Testis (tissue), 3 donors: ENCODE results near the gene UBE2U. TPM values are rescaled to one million over a fixed set of nuclear protein-coding genes. Genes with fewer than 3 reads are reported as not detected.

Experiments used
- DNase-seq: peaks from one replicate; pipeline ENCODE4 v3.0.0-alpha.2; 2019
- H3K27ac ChIP-seq, 2 donors: fragments of 200-600 bp; sonication (generic); one replicate each; pipeline ENCODE4 v1.5.1; 2019
- H3K27me3 ChIP-seq: fragments of 200-600 bp; sonication (generic); one replicate; pipeline ENCODE4 v1.5.1; 2019
- H3K36me3 ChIP-seq: fragments of 200-600 bp; sonication (generic); one replicate; pipeline ENCODE4 v1.5.1; 2017; ENCODE audit warnings: low read depth; ENCODE audit errors: missing control alignments
- H3K4me1 ChIP-seq: fragments of 200-600 bp; sonication (generic); one replicate; pipeline ENCODE4 v1.5.1; 2019
- H3K4me3 ChIP-seq, 2 donors: fragments of 200-600 bp; sonication (generic); one replicate each; pipeline ENCODE4 v1.5.1; 2017 to 2019
- H3K9me3 ChIP-seq: fragments of 200-600 bp; sonication (generic); one replicate; pipeline ENCODE4 v1.5.1; 2017
- CTCF ChIP-seq, 3 experiments: fragments of 450-650 bp in 2 of 3; fragments of 200-600 bp in 1 of 3; sonication (generic) in 1 of 3; IDR thresholded peaks; one replicate each; pipeline ENCODE4 v1.5.1; 2016 to 2019; ENCODE audit warnings: antibody characterized with exemption in 3 of 3, mild to moderate bottlenecking in 2 of 3, moderate library complexity in 1 of 3
- POLR2A ChIP-seq: fragments of 450-650 bp; IDR thresholded peaks from one replicate; pipeline ENCODE4 v1.6.1; 2017; ENCODE audit warnings: antibody characterized with exemption, mild to moderate bottlenecking, moderate library complexity
- WGBS, 2 donors: methylation state at CpG; one replicate each; pipeline ENCODE4 v1.1.5; 2018; 5-methylcytosine and 5-hydroxymethylcytosine counted together
- intact Hi-C: fragments of 100-400 bp; cut with DNase I; formaldehyde crosslinking; loops from one replicate; pipeline ENCODE4 v1.15.1; 2023; ENCODE audit warnings: low total_unique reads
- polyA plus RNA-seq: library from polyadenylated mRNA; stranded (reverse); fragments of 350-450 nt; fragmentation: Illumina TruSeq; extraction: RNeasy Lipid Tissue Mini Kit (QIAGEN cat#74804); gene quantifications from one replicate; pipeline ENCODE4 v1.2.3, GENCODE V29; 2014; ENCODE audit warnings: low read depth, low replicate concordance; ENCODE audit not compliant: insufficient read depth
- total RNA-seq, 2 donors: library from RNA; depleted of rRNA; stranded (reverse); fragments of >200 nt; gene quantifications; one replicate each; pipeline ENCODE4 v1.2.3, GENCODE V29; 2016

Gene UBE2U
- total and polyA plus RNA-seq, 3 donors from 2014 or later = 16.9 to 72.2 (median 31.6) TPM

- intact Hi-C loops = no loop called here
- H3K9me3 ChIP-seq = no peaks in the 10 kb centered on the region
- no peaks in the 10 kb centered on the region for H3K27me3 ChIP-seq
- no peak for TF ChIP-seq POLR2A
- TF ChIP-seq CTCF (IDR thresholded peaks at IDR 0.05) = no peak
- peaks cover 6% of the 10 kb centered on the region for H3K4me1 ChIP-seq
- 76 to 100% methylated on average over 1 of the region's 1 CpG for WGBS, 2 donors
- H3K27ac ChIP-seq = no peak overlapping the region
- H3K36me3 ChIP-seq = no peaks in the 10 kb centered on the region
- DNase-seq = no peak
- no peak overlapping the region for H3K4me3 ChIP-seq
These were observed 32.2 kb upstream of the UBE2U start for GRCh38 chr1:64171246-64171645.

DNA sequence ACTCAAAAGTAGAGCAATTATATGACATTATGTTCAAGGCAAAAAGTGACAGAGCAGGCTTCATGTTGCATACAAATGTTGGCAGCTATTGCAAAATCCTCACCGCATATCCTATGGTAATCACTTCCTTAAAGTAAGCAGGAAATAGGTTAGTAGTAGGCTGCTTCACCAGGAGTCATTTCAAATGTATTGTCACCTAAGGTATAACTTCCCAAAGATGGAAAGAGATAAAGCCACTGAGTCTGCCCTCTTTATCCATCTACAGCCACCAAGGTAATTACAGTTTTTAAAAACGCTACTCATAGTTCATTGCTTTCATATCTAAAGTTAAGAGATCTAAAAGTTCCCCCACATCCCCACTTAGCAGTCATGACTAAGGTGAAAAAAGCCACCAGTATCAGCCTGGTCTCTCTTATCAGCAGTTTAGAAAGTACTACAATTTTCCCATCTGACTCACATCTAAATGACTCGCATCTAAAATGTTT is 31.6 kb upstream of the UBE2U start:
- intact Hi-C loops = no loop called here
- H3K27ac ChIP-seq = no peak overlapping the region
- no peaks in the 10 kb centered on the region for H3K27me3 ChIP-seq

DNA sequence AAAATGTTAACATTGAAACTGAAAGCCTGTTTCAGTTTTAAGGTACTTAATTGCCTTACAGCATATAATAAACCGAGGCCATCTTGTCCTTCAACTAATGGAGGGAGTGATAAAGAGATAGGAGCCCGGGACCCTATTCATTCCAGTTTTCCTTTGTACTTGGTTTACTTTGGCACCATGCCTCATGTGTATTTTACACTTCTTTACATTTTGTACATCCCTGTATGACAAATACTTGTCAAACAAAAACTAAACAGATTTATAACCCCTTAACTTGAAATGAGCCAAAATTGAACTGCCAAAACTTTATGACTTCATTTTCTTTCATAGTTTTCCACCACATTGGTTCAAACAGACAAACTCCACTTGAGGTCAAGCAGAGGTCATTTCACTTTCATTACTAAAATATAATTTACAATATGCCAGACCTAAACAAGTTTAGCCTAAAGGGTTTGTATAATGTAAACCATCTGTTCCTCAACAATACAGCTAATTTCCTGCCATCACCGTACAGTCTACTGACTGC is 30.9 kb upstream of the UBE2U start:
- H3K9me3 ChIP-seq = no peaks in the 10 kb centered on the region
- WGBS, 2 donors = 43 to 51% methylated on average over 3 of the region's 3 CpGs
- H3K27ac ChIP-seq = no peak overlapping the region
- H3K36me3 ChIP-seq = no peaks in the 10 kb centered on the region
- peaks cover 6% of the 10 kb centered on the region for H3K4me1 ChIP-seq
- intact Hi-C loops = no loop called here
- no peak overlapping the region for H3K4me3 ChIP-seq
- TF ChIP-seq CTCF (IDR thresholded peaks at IDR 0.05) = no peak
- no peak for TF ChIP-seq POLR2A
- no peak for DNase-seq
- H3K27me3 ChIP-seq = no peaks in the 10 kb centered on the region

More for the DNA sequence above, 31.6 kb upstream of the UBE2U start:
- peaks cover 6% of the 10 kb centered on the region for H3K4me1 ChIP-seq
- DNase-seq = no peak
- TF ChIP-seq POLR2A (no peak), CTCF (IDR thresholded peaks at IDR 0.05) (no peak)
- no peak overlapping the region for H3K4me3 ChIP-seq
- no peaks in the 10 kb centered on the region for H3K36me3 ChIP-seq
- 39 to 58% methylated on average over 3 of the region's 3 CpGs for WGBS, 2 donors
- no peaks in the 10 kb centered on the region for H3K9me3 ChIP-seq

- H3K4me3 ChIP-seq = no peak overlapping the region
- DNase-seq = no peak
- WGBS, 2 donors = 50 to 53% methylated on average over 6 of the region's 6 CpGs
- intact Hi-C loops = no loop called here
- H3K4me1 ChIP-seq = peaks cover 6% of the 10 kb centered on the region
- H3K27ac ChIP-seq = no peak overlapping the region
- no peaks in the 10 kb centered on the region for H3K36me3 ChIP-seq
- TF ChIP-seq CTCF (IDR thresholded peaks at IDR 0.05) (no peak), POLR2A (no peak)
- no peaks in the 10 kb centered on the region for H3K9me3 ChIP-seq
- H3K27me3 ChIP-seq = no peaks in the 10 kb centered on the region
These were observed 30.0 kb upstream of the UBE2U start for GRCh38 chr1:64173336-64173940.

DNA sequence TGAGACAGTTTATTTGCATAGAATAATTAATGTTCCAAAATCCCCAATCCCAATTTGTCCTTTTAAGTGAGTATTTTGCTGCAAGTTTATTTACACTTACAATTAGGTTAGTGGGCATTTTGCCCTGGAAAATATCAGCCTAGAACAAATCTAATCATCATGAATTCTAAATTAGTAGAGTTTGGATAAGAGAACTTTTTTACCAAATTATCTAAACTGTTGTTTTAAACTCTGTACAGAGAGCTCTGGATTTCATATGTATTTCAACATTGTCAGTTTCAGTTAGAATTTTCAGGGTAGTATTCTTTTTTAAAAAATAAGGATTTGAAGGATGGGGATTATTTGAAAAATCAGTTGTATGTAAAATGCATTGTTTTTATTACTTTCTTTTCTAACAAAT is 27.8 kb upstream of the UBE2U start:
- no peak overlapping the region for H3K4me3 ChIP-seq
- no peaks in the 10 kb centered on the region for H3K9me3 ChIP-seq
- DNase-seq = no peak
- peaks cover 6% of the 10 kb centered on the region for H3K4me1 ChIP-seq
- H3K36me3 ChIP-seq = no peaks in the 10 kb centered on the region
- H3K27ac ChIP-seq = no peak overlapping the region
- intact Hi-C loops = no loop called here
- H3K27me3 ChIP-seq = no peaks in the 10 kb centered on the region
- TF ChIP-seq CTCF (IDR thresholded peaks at IDR 0.05) (no peak), POLR2A (no peak)
